ENCODE results near the gene UXT.

DNA sequence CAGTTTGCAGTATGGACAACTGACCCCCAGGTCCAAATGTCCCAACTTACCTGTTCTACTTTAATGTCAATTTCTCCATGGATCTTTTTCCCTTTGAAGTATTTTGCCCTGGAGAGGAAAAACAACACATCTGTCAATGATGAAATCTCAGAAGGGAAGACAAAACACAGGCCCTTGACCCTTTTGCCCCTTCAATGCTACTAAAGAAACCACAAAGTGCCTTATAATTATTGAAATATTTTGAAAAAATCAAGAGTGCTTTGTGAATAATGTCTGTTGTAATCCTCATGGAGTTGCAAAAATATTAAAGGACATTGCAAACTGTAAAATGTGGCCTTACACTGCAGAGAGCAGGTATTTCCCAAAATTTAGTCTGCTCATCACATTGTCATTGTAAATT, 51.9 kb downstream of the UXT start:
- TF ChIP-seq, protein P1, sequence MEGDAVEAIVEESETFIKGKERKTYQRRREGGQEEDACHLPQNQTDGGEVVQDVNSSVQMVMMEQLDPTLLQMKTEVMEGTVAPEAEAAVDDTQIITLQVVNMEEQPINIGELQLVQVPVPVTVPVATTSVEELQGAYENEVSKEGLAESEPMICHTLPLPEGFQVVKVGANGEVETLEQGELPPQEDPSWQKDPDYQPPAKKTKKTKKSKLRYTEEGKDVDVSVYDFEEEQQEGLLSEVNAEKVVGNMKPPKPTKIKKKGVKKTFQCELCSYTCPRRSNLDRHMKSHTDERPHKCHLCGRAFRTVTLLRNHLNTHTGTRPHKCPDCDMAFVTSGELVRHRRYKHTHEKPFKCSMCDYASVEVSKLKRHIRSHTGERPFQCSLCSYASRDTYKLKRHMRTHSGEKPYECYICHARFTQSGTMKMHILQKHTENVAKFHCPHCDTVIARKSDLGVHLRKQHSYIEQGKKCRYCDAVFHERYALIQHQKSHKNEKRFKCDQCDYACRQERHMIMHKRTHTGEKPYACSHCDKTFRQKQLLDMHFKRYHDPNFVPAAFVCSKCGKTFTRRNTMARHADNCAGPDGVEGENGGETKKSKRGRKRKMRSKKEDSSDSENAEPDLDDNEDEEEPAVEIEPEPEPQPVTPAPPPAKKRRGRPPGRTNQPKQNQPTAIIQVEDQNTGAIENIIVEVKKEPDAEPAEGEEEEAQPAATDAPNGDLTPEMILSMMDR (IDR thresholded peaks at IDR 0.05; ENCODE audit: extremely low read depth in 1 of 2, insufficient read depth in 1 of 2, low read depth in 1 of 2, low read length in 2 of 2): no peak
- TF ChIP-seq POLR2AphosphoS5 (IDR thresholded peaks at IDR 0.05; ENCODE audit: insufficient read depth, low read depth, low read length) (no peak), POLR2A (IDR thresholded peaks at IDR 0.05; ENCODE audit: low read depth, low read length) (no peak), JUN (IDR thresholded peaks at IDR 0.05; ENCODE audit: borderline replicate concordance, insufficient read depth, insufficient read length, low read depth) (no peak), EZH2 (IDR thresholded peaks at IDR 0.05; ENCODE audit: borderline replicate concordance, low read depth, low read length, severe bottlenecking) (no peak)

All from endothelial cell of umbilical vein (primary cell).